Measurements from ENCODE around the gene YIF1A.

The YIF1A gene

DNA sequence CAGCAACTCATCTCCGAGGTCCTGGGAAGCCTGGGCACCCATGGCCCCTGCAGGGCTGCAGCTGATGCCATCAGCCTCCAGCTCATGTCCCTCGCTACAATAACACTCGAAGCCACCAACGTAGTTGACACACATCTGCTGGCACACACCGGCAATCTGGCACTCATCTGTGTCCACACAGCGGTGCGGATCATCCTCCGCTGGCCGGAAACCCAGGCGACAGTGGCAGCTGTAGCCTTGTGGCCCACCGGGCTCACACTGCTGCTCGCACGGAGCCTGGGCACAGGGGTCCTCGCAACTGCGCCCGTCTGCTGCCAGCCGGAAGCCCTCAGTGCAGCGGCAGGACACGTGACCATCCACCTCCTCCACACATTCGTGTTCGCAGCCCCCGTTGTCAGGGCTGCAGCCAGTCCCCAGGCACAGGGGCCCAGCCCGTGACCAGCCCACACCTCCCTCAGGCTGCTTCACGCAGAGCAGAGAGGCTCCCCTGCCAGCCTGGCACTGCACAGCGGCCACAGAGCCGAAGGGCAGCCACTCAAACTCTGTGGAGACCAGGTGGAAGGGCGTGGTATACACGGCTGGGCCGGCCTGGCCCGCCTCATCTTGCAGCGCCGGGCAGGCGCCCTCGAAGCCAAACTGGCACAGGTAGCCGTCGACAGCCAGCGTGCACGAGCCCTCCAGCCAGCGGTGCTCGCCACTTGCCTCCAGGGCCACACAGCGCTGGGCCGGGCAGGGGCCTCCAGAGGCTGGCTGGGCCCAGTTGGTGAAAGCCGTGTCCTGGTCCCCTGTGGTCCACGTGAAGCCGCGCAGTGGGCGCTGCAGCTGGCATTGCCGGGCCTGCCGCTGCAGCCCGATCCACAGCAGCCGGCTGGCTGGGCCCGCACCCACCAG is 27.2 kb upstream of the YIF1A start:
- Histone ChIP-seq H4K20me1 (ENCODE audit: insufficient read depth, low read length) (no peaks in the 10 kb centered on the region), H3K4me3 (ENCODE audit: low read length) (no peak overlapping the region), H3K27ac (ENCODE audit: low read length) (no peak overlapping the region), H3K36me3 (replicated peaks; ENCODE audit: low read depth, low read length) (no peaks in the 10 kb centered on the region), H3K27me3 (ENCODE audit: low read depth, low read length) (no peaks in the 10 kb centered on the region; the same call in 1 of the 2 replicates), H3K4me1 (ENCODE audit: low read length) (peaks cover 21% of the 10 kb centered on the region), H3K9me3 (ENCODE audit: insufficient read depth, low read length) (no peaks in the 10 kb centered on the region), H3K9ac (ENCODE audit: low read length) (no peak overlapping the region), H3K4me2 (ENCODE audit: low read length) (no peak overlapping the region), H2AFZ (ENCODE audit: low read depth, low read length) (no peak overlapping the region), H3K79me2 (ENCODE audit: low read length) (no peaks in the 10 kb centered on the region)
- TF ChIP-seq, protein P1, sequence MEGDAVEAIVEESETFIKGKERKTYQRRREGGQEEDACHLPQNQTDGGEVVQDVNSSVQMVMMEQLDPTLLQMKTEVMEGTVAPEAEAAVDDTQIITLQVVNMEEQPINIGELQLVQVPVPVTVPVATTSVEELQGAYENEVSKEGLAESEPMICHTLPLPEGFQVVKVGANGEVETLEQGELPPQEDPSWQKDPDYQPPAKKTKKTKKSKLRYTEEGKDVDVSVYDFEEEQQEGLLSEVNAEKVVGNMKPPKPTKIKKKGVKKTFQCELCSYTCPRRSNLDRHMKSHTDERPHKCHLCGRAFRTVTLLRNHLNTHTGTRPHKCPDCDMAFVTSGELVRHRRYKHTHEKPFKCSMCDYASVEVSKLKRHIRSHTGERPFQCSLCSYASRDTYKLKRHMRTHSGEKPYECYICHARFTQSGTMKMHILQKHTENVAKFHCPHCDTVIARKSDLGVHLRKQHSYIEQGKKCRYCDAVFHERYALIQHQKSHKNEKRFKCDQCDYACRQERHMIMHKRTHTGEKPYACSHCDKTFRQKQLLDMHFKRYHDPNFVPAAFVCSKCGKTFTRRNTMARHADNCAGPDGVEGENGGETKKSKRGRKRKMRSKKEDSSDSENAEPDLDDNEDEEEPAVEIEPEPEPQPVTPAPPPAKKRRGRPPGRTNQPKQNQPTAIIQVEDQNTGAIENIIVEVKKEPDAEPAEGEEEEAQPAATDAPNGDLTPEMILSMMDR (IDR thresholded peaks at IDR 0.05; ENCODE audit: low read depth, low read length): no peak
- TF ChIP-seq EZH2phosphoT487 (IDR thresholded peaks at IDR 0.05; ENCODE audit: low read depth): no peak

DNA sequence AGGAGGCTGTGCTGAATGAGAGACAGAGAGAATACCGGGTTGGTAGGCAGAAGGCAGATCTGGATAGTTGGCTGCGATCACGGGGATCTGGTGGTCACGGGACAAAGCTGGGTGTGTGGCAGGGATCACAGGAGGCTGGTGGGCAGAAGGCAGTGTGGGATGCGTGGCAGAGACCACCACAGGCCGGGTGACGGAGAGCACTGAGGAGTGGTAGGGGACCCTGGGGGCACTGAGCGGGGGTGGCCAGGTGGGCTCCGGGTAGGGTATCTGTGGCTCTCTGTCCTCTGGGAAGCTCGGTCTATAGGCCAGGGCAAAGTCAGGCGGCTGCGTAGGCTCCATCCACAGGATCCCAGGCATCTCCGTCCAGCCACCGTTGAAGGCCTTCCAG is 26.5 kb upstream of the YIF1A start:
- Histone ChIP-seq H3K4me1 (ENCODE audit: low read length) (peaks cover 21% of the 10 kb centered on the region), H3K9ac (ENCODE audit: low read length) (no peak overlapping the region), H3K4me2 (ENCODE audit: low read length) (no peak overlapping the region)

DNA sequence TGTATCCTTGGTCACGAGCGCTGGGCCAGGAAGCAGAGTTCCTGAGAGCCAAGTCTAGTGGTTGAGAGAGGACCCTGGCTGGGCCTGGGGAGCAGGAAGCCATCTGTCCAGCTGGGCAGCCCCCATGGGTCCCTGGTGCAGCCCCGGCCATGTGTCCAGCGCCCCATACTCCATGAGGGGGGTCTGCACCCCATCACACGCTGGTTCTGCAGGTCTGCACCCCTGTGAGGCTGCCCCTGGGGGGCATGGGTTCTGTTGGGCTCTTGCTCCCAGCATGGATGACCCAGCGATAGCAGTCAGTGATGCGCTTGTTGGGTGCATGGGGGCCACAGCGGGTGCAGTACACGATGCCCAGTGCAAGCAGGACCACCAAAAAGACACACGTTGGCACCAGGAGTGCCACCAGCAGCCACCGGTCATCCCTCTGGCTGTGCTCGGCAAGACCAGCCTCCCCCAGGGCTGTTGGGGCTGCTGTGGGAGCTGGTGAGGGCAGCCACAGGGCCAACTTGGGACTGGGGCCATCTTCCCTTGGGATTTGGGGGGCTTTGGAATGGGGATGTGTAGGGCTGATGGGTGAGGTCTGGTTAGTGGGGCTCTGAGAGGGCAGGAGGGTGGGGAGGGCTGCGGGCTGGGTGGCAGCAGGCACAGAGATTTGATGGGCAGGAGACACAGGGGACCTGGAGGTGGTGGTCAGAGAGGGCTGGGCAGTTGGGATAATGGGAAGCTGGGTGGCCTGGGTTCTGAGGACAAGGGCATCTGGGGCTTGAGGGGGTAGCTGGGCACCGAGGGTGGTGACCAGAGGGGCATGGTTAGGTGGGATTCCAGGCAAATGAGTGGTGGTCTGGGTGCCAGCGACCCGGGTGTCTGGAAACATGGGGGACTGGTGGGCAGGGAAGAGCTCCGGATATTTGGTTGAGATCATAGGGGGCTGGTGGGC is 25.9 kb upstream of the YIF1A start:
- H4K20me1 ChIP-seq (ENCODE audit: insufficient read depth, low read length): no peaks in the 10 kb centered on the region
- H3K27ac ChIP-seq (ENCODE audit: low read length): no peak overlapping the region
- H3K36me3 ChIP-seq (replicated peaks; ENCODE audit: low read depth, low read length): no peaks in the 10 kb centered on the region
- no peak overlapping the region for H3K4me3 ChIP-seq (ENCODE audit: low read length)
- H2AFZ ChIP-seq (ENCODE audit: low read depth, low read length): no peak overlapping the region
- peaks cover 21% of the 10 kb centered on the region for H3K4me1 ChIP-seq (ENCODE audit: low read length)
- TF ChIP-seq, protein P1 (IDR thresholded peaks at IDR 0.05; ENCODE audit: low read depth, low read length): no peak
- TF ChIP-seq EZH2phosphoT487 (IDR thresholded peaks at IDR 0.05; ENCODE audit: low read depth): no peak
- no peak overlapping the region for H3K4me2 ChIP-seq (ENCODE audit: low read length)
- no peaks in the 10 kb centered on the region for H3K9me3 ChIP-seq (ENCODE audit: insufficient read depth, low read length)
- H3K27me3 ChIP-seq (ENCODE audit: low read depth, low read length): no peaks in the 10 kb centered on the region; the same call in 1 of the 2 replicates
- no peak overlapping the region for H3K9ac ChIP-seq (ENCODE audit: low read length)
- no peaks in the 10 kb centered on the region for H3K79me2 ChIP-seq (ENCODE audit: low read length)

More for the DNA sequence above, 26.5 kb upstream of the YIF1A start:
- Histone ChIP-seq H3K4me3 (ENCODE audit: low read length) (no peak overlapping the region), H3K27me3 (ENCODE audit: low read depth, low read length) (no peaks in the 10 kb centered on the region; the same call in 1 of the 2 replicates), H4K20me1 (ENCODE audit: insufficient read depth, low read length) (no peaks in the 10 kb centered on the region), H3K9me3 (ENCODE audit: insufficient read depth, low read length) (no peaks in the 10 kb centered on the region), H3K27ac (ENCODE audit: low read length) (no peak overlapping the region), H2AFZ (ENCODE audit: low read depth, low read length) (no peak overlapping the region), H3K36me3 (replicated peaks; ENCODE audit: low read depth, low read length) (no peaks in the 10 kb centered on the region), H3K79me2 (ENCODE audit: low read length) (no peaks in the 10 kb centered on the region)
- TF ChIP-seq EZH2phosphoT487 (IDR thresholded peaks at IDR 0.05; ENCODE audit: low read depth): no peak
- TF ChIP-seq, protein P1 (IDR thresholded peaks at IDR 0.05; ENCODE audit: low read depth, low read length): no peak

DNA sequence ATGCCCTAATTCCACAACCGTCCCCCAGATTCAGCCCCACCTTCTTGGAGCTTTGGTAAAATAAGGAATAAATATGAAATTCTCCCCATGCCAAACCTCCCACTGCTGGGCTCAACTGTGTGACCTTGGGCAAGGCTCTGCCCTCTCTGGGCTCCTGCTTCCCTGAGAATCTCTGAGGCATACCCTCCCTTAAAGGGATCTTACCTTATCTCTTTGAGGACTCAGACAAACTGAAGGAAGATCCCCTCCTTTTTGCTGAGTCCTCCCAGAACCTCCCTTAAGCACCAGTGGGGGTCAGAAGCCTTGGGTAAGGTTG is 25.2 kb upstream of the YIF1A start:
- H2AFZ ChIP-seq (ENCODE audit: low read depth, low read length): no peak overlapping the region
- no peaks in the 10 kb centered on the region for H3K36me3 ChIP-seq (replicated peaks; ENCODE audit: low read depth, low read length)
- H3K79me2 ChIP-seq (ENCODE audit: low read length): no peaks in the 10 kb centered on the region
- no peak overlapping the region for H3K27ac ChIP-seq (ENCODE audit: low read length)
- TF ChIP-seq EZH2phosphoT487 (IDR thresholded peaks at IDR 0.05; ENCODE audit: low read depth): no peak
- TF ChIP-seq, protein P1 (IDR thresholded peaks at IDR 0.05; ENCODE audit: low read depth, low read length): no peak
- H3K9ac ChIP-seq (ENCODE audit: low read length): no peak overlapping the region
- H3K9me3 ChIP-seq (ENCODE audit: insufficient read depth, low read length): no peaks in the 10 kb centered on the region
- peaks cover 21% of the 10 kb centered on the region for H3K4me1 ChIP-seq (ENCODE audit: low read length)
- no peaks in the 10 kb centered on the region; the same call in 1 of the 2 replicates for H3K27me3 ChIP-seq (ENCODE audit: low read depth, low read length)
- no peaks in the 10 kb centered on the region for H4K20me1 ChIP-seq (ENCODE audit: insufficient read depth, low read length)
- H3K4me2 ChIP-seq (ENCODE audit: low read length): no peak overlapping the region
- H3K4me3 ChIP-seq (ENCODE audit: low read length): no peak overlapping the region

Measured in OCI-LY3 (cell line).